ENCODE results near the gene CPT1B.
A peak's percentile ranks its signal among the peaks of the same experiment; 100 is the strongest.

Gene CPT1B

GRCh38 chr22:50605002-50605612 lies 26.9 kb upstream of the CPT1B start:
- FAIRE-seq (no peak), DNase-seq (ENCODE audit: insufficient read length, low spot score) (no peak)
- TF ChIP-seq SPI1 (IDR thresholded peaks at IDR 0.05; ENCODE audit: low read depth, low read length) (no peak), TAF1 (IDR thresholded peaks at IDR 0.05; ENCODE audit: low read depth, low read length) (no peak), POU2F2 (IDR thresholded peaks at IDR 0.05; ENCODE audit: low read depth, low read length) (no peak), POLR2A (IDR thresholded peaks at IDR 0.05; ENCODE audit: low read depth, low read length) (no peak), POLR2AphosphoS5 (IDR thresholded peaks at IDR 0.05; ENCODE audit: low read depth, low read length) (no peak), PAX5 (IDR thresholded peaks at IDR 0.05; ENCODE audit: insufficient read depth, low read length, severe bottlenecking) (no peak)

- TF ChIP-seq PAX5 (IDR thresholded peaks at IDR 0.05; ENCODE audit: insufficient read depth, low read length, severe bottlenecking): no peak
- TF ChIP-seq POLR2A (IDR thresholded peaks at IDR 0.05; ENCODE audit: low read depth, low read length): no peak
- TF ChIP-seq SPI1 (IDR thresholded peaks at IDR 0.05; ENCODE audit: low read depth, low read length): no peak
- no peak for TF ChIP-seq TAF1 (IDR thresholded peaks at IDR 0.05; ENCODE audit: low read depth, low read length)
- TF ChIP-seq POLR2AphosphoS5 (IDR thresholded peaks at IDR 0.05; ENCODE audit: low read depth, low read length): no peak
- TF ChIP-seq POU2F2 (IDR thresholded peaks at IDR 0.05; ENCODE audit: low read depth, low read length): no peak
- no peak for FAIRE-seq
Observed at GRCh38 chr22:50604256-50605001, 26.2 kb upstream of the CPT1B start.

GRCh38 chr22:50603511-50604255 lies 25.5 kb upstream of the CPT1B start:
- DNase-seq (ENCODE audit: insufficient read length, low spot score) (no peak), FAIRE-seq (no peak)
- TF ChIP-seq TAF1 (IDR thresholded peaks at IDR 0.05; ENCODE audit: low read depth, low read length): no peak
- TF ChIP-seq SPI1 (IDR thresholded peaks at IDR 0.05; ENCODE audit: low read depth, low read length): no peak
- no peak for TF ChIP-seq POLR2A (IDR thresholded peaks at IDR 0.05; ENCODE audit: low read depth, low read length)
- no peak for TF ChIP-seq POU2F2 (IDR thresholded peaks at IDR 0.05; ENCODE audit: low read depth, low read length)
- no peak for TF ChIP-seq PAX5 (IDR thresholded peaks at IDR 0.05; ENCODE audit: insufficient read depth, low read length, severe bottlenecking)
- no peak for TF ChIP-seq POLR2AphosphoS5 (IDR thresholded peaks at IDR 0.05; ENCODE audit: low read depth, low read length)

More at GRCh38 chr22:50604256-50605001, 26.2 kb upstream of the CPT1B start:
- no peak for DNase-seq (ENCODE audit: insufficient read length, low spot score)

- no peak for TF ChIP-seq POU2F2 (IDR thresholded peaks at IDR 0.05; ENCODE audit: low read depth, low read length)
- TF ChIP-seq POLR2A (IDR thresholded peaks at IDR 0.05; ENCODE audit: low read depth, low read length): no peak
- no peak for TF ChIP-seq SPI1 (IDR thresholded peaks at IDR 0.05; ENCODE audit: low read depth, low read length)
- no peak for FAIRE-seq
- no peak for DNase-seq (ENCODE audit: insufficient read length, low spot score)
Observed at GRCh38 chr22:50602338-50602700, 24.1 kb upstream of the CPT1B start.

GRCh38 chr22:50601669-50602337 lies 23.6 kb upstream of the CPT1B start:
- no peak for DNase-seq (ENCODE audit: insufficient read length, low spot score)
- no peak for TF ChIP-seq PAX5 (IDR thresholded peaks at IDR 0.05; ENCODE audit: insufficient read depth, low read length, severe bottlenecking)
- TF ChIP-seq POLR2A (IDR thresholded peaks at IDR 0.05; ENCODE audit: low read depth, low read length): no peak
- TF ChIP-seq SPI1 (IDR thresholded peaks at IDR 0.05; ENCODE audit: low read depth, low read length): no peak
- TF ChIP-seq POU2F2 (IDR thresholded peaks at IDR 0.05; ENCODE audit: low read depth, low read length): no peak
- TF ChIP-seq TAF1 (IDR thresholded peaks at IDR 0.05; ENCODE audit: low read depth, low read length): no peak
- no peak for TF ChIP-seq POLR2AphosphoS5 (IDR thresholded peaks at IDR 0.05; ENCODE audit: low read depth, low read length)
- FAIRE-seq: no peak

GRCh38 chr22:50600967-50601668 lies 22.9 kb upstream of the CPT1B start:
- no peak for DNase-seq (ENCODE audit: insufficient read length, low spot score)
- no peak for TF ChIP-seq POU2F2 (IDR thresholded peaks at IDR 0.05; ENCODE audit: low read depth, low read length)
- TF ChIP-seq SPI1 (IDR thresholded peaks at IDR 0.05; ENCODE audit: low read depth, low read length): no peak
- no peak for TF ChIP-seq POLR2A (IDR thresholded peaks at IDR 0.05; ENCODE audit: low read depth, low read length)
- no peak for TF ChIP-seq PAX5 (IDR thresholded peaks at IDR 0.05; ENCODE audit: insufficient read depth, low read length, severe bottlenecking)
- TF ChIP-seq POLR2AphosphoS5 (IDR thresholded peaks at IDR 0.05; ENCODE audit: low read depth, low read length): no peak
- no peak for TF ChIP-seq TAF1 (IDR thresholded peaks at IDR 0.05; ENCODE audit: low read depth, low read length)

GRCh38 chr22:50600538-50600937 lies 22.3 kb upstream of the CPT1B start, which contains the start of gene MAPK8IP2:
Gene MAPK8IP2 (plus strand): TSS chr22:50600793. CDS start chr22:50600819, 26 bp downstream.
- peak; percentile 52 for DNase-seq (ENCODE audit: insufficient read length, low spot score)
- no peak for FAIRE-seq
- TF ChIP-seq SPI1 (IDR thresholded peaks at IDR 0.05; ENCODE audit: low read depth, low read length) (no peak), POU2F2 (IDR thresholded peaks at IDR 0.05; ENCODE audit: low read depth, low read length) (no peak), POLR2A (IDR thresholded peaks at IDR 0.05; ENCODE audit: low read depth, low read length) (no peak)

More at GRCh38 chr22:50600967-50601668, 22.9 kb upstream of the CPT1B start:
- no peak for FAIRE-seq

- FAIRE-seq (no peak), DNase-seq (ENCODE audit: insufficient read length, low spot score) (peak; percentile 88)
- TF ChIP-seq PAX5 (IDR thresholded peaks at IDR 0.05; ENCODE audit: insufficient read depth, low read length, severe bottlenecking) (no peak), TAF1 (IDR thresholded peaks at IDR 0.05; ENCODE audit: low read depth, low read length) (no peak), POU2F2 (IDR thresholded peaks at IDR 0.05; ENCODE audit: low read depth, low read length) (no peak), POLR2AphosphoS5 (IDR thresholded peaks at IDR 0.05; ENCODE audit: low read depth, low read length) (no peak), POLR2A (IDR thresholded peaks at IDR 0.05; ENCODE audit: low read depth, low read length) (no peak), SPI1 (IDR thresholded peaks at IDR 0.05; ENCODE audit: low read depth, low read length) (no peak)
Observed at GRCh38 chr22:50599816-50600455, 21.7 kb upstream of the CPT1B start.
